A673 (cell line): Measurements from ENCODE around the gene CARD16. TPM values are rescaled to one million over a fixed set of nuclear protein-coding genes. Genes with fewer than 3 reads are reported as not detected.
"Not testable (repeated sequence)": the region's sequence is repeated elsewhere in the genome, so short reads cannot be mapped to it uniquely, and the experiment has no call there.

Source experiments
- BruUV-seq: library from RNA; stranded (reverse); fragments of 400-500 nt; replicated peaks from 2 replicates; lab custom pipeline; 2021; lab: Mats Ljungman, UMichigan
- CTCF ChIA-PET: fragments of 300-600 bp; sonication (Branson Sonifier 250); formaldehyde crosslinking; loops from one replicate; lab custom pipeline; 2022; ENCODE audit warnings: antibody characterized with exemption; lab: Charles Lee
- POLR2A ChIA-PET: fragments of 300-600 bp; sonication (Branson Sonifier 250); formaldehyde crosslinking; loops from one replicate; lab custom pipeline; 2022; ENCODE audit warnings: antibody characterized with exemption; ENCODE audit not compliant: low non-redundant PET; lab: Charles Lee
- DNase-seq: peaks from one replicate; pipeline ENCODE4 v3.0.0-alpha.2; 2015; ENCODE audit warnings: low spot score
- H3K27ac ChIP-seq: fragments of 200-600 bp; sonication (generic); 2 replicates; pipeline ENCODE4 v1.5.1; 2016; ENCODE audit warnings: mixed run types, low read depth, mild to moderate bottlenecking, mixed read lengths, antibody characterized with exemption, low read length; ENCODE audit not compliant: poor library complexity, severe bottlenecking
- H3K27me3 ChIP-seq: fragments of 200-600 bp; sonication (generic); replicated peaks from 2 replicates; pipeline ENCODE4 v1.6.1; 2017; ENCODE audit warnings: mixed run types, low read depth, mild to moderate bottlenecking, mixed read lengths, antibody characterized with exemption, low read length; ENCODE audit not compliant: insufficient read depth, poor library complexity
- H3K36me3 ChIP-seq: fragments of 200-600 bp; sonication (generic); 2 replicates; pipeline ENCODE4 v1.6.1; 2016; ENCODE audit warnings: mixed run types, mild to moderate bottlenecking, mixed read lengths, antibody characterized with exemption, low read length; ENCODE audit not compliant: insufficient read depth, poor library complexity, severe bottlenecking
- H3K4me1 ChIP-seq: fragments of 200-600 bp; sonication (generic); 2 replicates; pipeline ENCODE4 v1.6.1; 2017; ENCODE audit warnings: mixed run types, mild to moderate bottlenecking, mixed read lengths, antibody characterized with exemption, low read length; ENCODE audit not compliant: insufficient read depth, poor library complexity, severe bottlenecking
- H3K4me3 ChIP-seq: fragments of 200-600 bp; sonication (generic); 2 replicates; pipeline ENCODE4 v1.5.1; 2016; ENCODE audit warnings: low read depth, mixed run types, mild to moderate bottlenecking, mixed read lengths, low read length; ENCODE audit not compliant: poor library complexity, severe bottlenecking
- H3K9me3 ChIP-seq: fragments of 200-600 bp; sonication (generic); 2 replicates; pipeline ENCODE4 v1.6.1; 2016; ENCODE audit warnings: mixed run types, low read depth, mild to moderate bottlenecking, mixed read lengths, antibody characterized with exemption, low read length; ENCODE audit not compliant: poor library complexity, severe bottlenecking
- EZH2 ChIP-seq: fragments of 200-600 bp; sonication (generic); IDR thresholded peaks from 2 replicates; pipeline ENCODE4 v1.6.1; 2017; ENCODE audit warnings: borderline replicate concordance, low read depth, mild to moderate bottlenecking, mixed read lengths, antibody characterized with exemption, low read length; ENCODE audit not compliant: poor library complexity, severe bottlenecking
- intact Hi-C: fragments of 100-400 bp; cut with micrococcal nuclease; formaldehyde crosslinking; loops from one replicate; pipeline ENCODE4 v1.10.0; 2022; ENCODE audit not compliant: unreplicated experiment
- total RNA-seq: library from RNA; stranded (reverse); gene quantifications from 2 replicates; pipeline ENCODE4 v1.2.3, GENCODE V29; 2021
- TF ChIP-seq, protein P1 (sequence below): fragments of 300-800, 200-600 bp; sonication (generic); conservative IDR thresholded peaks from 2 replicates; pipeline ENCODE4 v1.5.1; 2017; ENCODE audit warnings: low read depth, mild to moderate bottlenecking, antibody characterized with exemption, low read length, moderate library complexity, mixed read lengths

Gene CARD16
- total RNA-seq, 1 experiment from 2014 or later: 8.0 TPM

DNA sequence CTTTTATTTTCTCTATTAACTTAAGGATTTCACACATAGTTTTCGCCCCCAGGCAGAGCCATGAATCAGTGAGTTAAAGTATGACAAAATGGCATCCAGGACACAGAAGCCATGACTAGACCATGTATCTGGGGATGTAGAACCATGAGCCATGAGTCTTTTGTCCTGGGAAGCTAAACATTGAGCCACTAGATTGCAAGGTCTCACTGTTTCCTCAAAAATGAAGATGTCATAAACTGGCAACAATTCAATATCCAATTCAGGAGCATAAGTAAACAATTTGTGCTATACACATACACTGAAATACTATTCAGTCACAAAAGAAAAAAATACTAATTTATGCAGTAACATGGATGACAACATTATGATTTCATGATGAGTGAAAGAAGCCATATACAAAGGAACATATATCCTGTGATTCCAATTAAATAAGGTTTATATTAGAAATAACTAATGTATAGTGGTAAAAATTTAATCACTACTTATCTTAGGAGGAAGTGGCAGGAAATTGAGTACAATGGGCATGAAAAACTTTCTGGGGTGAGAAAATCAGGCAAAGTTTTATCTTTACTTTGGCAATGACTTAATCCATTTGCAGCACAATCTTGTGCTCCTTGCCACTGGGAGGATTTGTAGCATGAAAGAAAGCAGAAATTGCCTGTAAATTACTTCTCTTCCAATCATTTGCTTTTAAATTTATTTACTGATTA is 28.5 kb upstream of the CARD16 start:
- Histone ChIP-seq H3K27ac (no peak overlapping the region), H3K4me3 (no peak overlapping the region), H3K27me3 (no peaks in the 10 kb centered on the region), H3K9me3 (no peaks in the 10 kb centered on the region), H3K36me3 (no peaks in the 10 kb centered on the region), H3K4me1 (peaks cover 7% of the 10 kb centered on the region)
- BruUV-seq: no TSS peak
- DNase-seq: peak; percentile 40
- TF ChIP-seq, protein P1, sequence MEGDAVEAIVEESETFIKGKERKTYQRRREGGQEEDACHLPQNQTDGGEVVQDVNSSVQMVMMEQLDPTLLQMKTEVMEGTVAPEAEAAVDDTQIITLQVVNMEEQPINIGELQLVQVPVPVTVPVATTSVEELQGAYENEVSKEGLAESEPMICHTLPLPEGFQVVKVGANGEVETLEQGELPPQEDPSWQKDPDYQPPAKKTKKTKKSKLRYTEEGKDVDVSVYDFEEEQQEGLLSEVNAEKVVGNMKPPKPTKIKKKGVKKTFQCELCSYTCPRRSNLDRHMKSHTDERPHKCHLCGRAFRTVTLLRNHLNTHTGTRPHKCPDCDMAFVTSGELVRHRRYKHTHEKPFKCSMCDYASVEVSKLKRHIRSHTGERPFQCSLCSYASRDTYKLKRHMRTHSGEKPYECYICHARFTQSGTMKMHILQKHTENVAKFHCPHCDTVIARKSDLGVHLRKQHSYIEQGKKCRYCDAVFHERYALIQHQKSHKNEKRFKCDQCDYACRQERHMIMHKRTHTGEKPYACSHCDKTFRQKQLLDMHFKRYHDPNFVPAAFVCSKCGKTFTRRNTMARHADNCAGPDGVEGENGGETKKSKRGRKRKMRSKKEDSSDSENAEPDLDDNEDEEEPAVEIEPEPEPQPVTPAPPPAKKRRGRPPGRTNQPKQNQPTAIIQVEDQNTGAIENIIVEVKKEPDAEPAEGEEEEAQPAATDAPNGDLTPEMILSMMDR: no peak
- TF ChIP-seq EZH2: no peak
- ChIA-PET POLR2A (no interaction called here), CTCF (no interaction called here)
- intact Hi-C loops: no loop called here

DNA sequence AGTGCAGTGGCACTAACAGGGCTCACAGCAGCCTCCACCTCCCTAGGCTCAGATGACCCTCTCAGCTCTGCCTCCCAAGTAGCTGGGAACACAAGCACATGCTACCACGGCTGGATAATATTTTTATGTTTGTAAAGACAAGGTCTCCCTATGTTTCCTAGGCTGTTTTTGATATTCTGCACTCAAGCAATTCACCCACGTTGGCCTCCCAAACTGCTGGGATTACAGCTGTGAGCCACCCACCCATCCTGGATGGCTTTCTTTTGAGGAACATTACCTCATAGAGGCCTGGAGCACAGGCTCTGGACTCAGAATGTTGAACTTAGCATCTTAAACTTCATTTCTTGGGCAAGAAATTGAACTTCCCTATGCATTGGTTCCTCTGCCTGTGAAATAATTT is 26.9 kb upstream of the CARD16 start:
- BruUV-seq, H3K9me3 ChIP-seq, DNase-seq, POLR2A ChIA-PET, H3K36me3 ChIP-seq, H3K27me3 ChIP-seq, H3K27ac ChIP-seq, H3K4me1 ChIP-seq, H3K4me3 ChIP-seq, CTCF ChIA-PET, intact Hi-C loops: not testable (repeated sequence)

DNA sequence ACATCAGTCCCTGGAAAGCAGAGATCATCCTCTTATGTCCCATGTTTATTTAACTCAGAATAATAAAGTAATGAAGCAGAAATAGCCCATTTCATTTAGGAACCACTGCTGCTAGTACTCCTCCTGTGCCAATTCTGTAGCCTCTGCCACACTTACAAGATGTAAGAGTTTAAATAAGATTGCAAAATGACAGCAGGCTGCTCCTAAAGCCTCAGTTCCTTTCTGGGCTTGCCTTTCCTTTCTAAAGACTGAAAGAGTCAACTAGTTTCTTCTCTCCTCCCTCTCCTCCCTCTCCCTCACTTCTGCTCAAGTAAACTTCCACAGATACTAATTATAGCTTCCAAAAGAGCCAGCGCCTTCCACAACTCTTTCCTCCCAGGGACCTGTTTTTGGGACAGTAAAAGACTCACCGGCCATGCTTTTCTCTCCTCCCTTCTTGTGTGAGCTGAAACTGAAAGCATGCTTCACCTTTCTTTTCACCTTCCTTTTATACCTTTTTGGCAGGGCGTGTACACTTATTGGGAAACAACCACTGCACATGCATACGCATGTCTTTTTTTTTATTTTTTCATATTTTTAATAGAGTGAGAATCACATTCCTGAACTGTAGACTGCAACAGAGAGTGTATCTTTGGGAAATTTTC is 26.1 kb upstream of the CARD16 start:
- no TSS peak for BruUV-seq
- no peaks in the 10 kb centered on the region for H3K9me3 ChIP-seq
- H3K4me3 ChIP-seq: no peak overlapping the region
- ChIA-PET CTCF (no interaction called here), POLR2A (no interaction called here)
- H3K27ac ChIP-seq: no peak overlapping the region
- no peaks in the 10 kb centered on the region for H3K36me3 ChIP-seq
- DNase-seq: no peak
- no peaks in the 10 kb centered on the region for H3K27me3 ChIP-seq
- intact Hi-C loops: no loop called here
- peaks cover 7% of the 10 kb centered on the region for H3K4me1 ChIP-seq
- TF ChIP-seq, protein P1: no peak
- TF ChIP-seq EZH2: no peak
